HG03280 (cell line): ENCODE results near the gene B3GNT9.

Source experiments
- ATAC-seq: cut with Tn5 transposase; IDR thresholded peaks from one replicate; pipeline ENCODE4 v1.9.1; 2021; ENCODE audit warnings: mild to moderate bottlenecking, moderate library complexity; ENCODE audit not compliant: unreplicated experiment

B3GNT9 gene

GRCh38 chr16:67150833-67151396 lies at the start of gene B3GNT9:
B3GNT9 (minus strand) TSS chr16:67150998; CDS start chr16:67150485, 513 bp downstream.
- no peak for ATAC-seq

GRCh38 chr16:67200491-67200890 lies 49.7 kb upstream of the B3GNT9 start:
- ATAC-seq = no peak

GRCh38 chr16:67199808-67200198 lies 49.0 kb upstream of the B3GNT9 start:
- no peak for ATAC-seq

GRCh38 chr16:67199011-67199807 lies 48.4 kb upstream of the B3GNT9 start, which contains the start of gene ELMO3:
ELMO3 (plus strand) TSS chr16:67199131; CDS start chr16:67199327, 196 bp downstream.
- no peak for ATAC-seq

- ATAC-seq = no peak
Measured at GRCh38 chr16:67198238-67198734, 47.5 kb upstream of the B3GNT9 start.

GRCh38 chr16:67197704-67198103 lies 46.9 kb upstream of the B3GNT9 start:
- no peak for ATAC-seq

GRCh38 chr16:67196881-67197280 lies 46.1 kb upstream of the B3GNT9 start:
- no peak for ATAC-seq

- ATAC-seq = no peak
Measured at GRCh38 chr16:67195676-67196075, 44.9 kb upstream of the B3GNT9 start.

GRCh38 chr16:67194260-67194659 lies 43.5 kb upstream of the B3GNT9 start:
- ATAC-seq = no peak

GRCh38 chr16:67193536-67193935 lies 42.7 kb upstream of the B3GNT9 start:
- no peak for ATAC-seq

GRCh38 chr16:67192781-67193361 lies 42.1 kb upstream of the B3GNT9 start:
- no peak for ATAC-seq

GRCh38 chr16:67191995-67192681 lies 41.3 kb upstream of the B3GNT9 start, which contains the start of gene E2F4:
E2F4 (plus strand) TSS chr16:67192155; CDS start chr16:67192228, 73 bp downstream.
- ATAC-seq = peak; percentile 94

- no peak for ATAC-seq
Measured at GRCh38 chr16:67191411-67191994, 40.7 kb upstream of the B3GNT9 start.

- no peak for ATAC-seq
Measured at GRCh38 chr16:67190448-67191399, 39.9 kb upstream of the B3GNT9 start.

GRCh38 chr16:67190041-67190440 lies 39.2 kb upstream of the B3GNT9 start, which contains the start of gene EXOC3L1:
EXOC3L1 (minus strand) TSS chr16:67190136; CDS start chr16:67189676, 460 bp downstream.
- no peak for ATAC-seq

- no peak for ATAC-seq
Measured at GRCh38 chr16:67188798-67189197, 38.0 kb upstream of the B3GNT9 start.

GRCh38 chr16:67188323-67188722 lies 37.5 kb upstream of the B3GNT9 start:
- no peak for ATAC-seq

GRCh38 chr16:67187175-67187890 lies 36.5 kb upstream of the B3GNT9 start:
- no peak for ATAC-seq

- ATAC-seq = no peak
Measured at GRCh38 chr16:67186550-67186950, 35.8 kb upstream of the B3GNT9 start.
